Stomach (tissue), 9 donors: ENCODE measurements around the gene TBL3. TPM values are rescaled to one million over a fixed set of nuclear protein-coding genes. Genes with fewer than 3 reads are reported as not detected.
"Not testable (repeated sequence)": the region's sequence is repeated elsewhere in the genome, so short reads cannot be mapped to it uniquely, and the experiment has no call there.

Experiments
- DNase-seq, 2 donors: peaks; one replicate each; pipeline versions ENCODE4 v3.0.0 to v3.0.0-alpha.2; 2013 to 2019
- H3K27ac ChIP-seq, 5 donors: fragments of 200-600 bp in 4 of 5; sonication (generic) in 4 of 5; one replicate each; pipeline ENCODE4 v1.5.1; 2013 to 2019; ENCODE audit warnings: mild to moderate bottlenecking in 1 of 5, moderate library complexity in 1 of 5
- H3K27me3 ChIP-seq, 3 donors: fragments of 200-600 bp; sonication (generic); one replicate each; pipeline ENCODE4 v1.5.1; 2017 to 2019; ENCODE audit warnings: mixed run types in 1 of 3
- H3K36me3 ChIP-seq, 4 donors: fragments of 200-600 bp; sonication (generic); 1 replicate in 3 of 4; 2 replicates in 1 of 4; pipeline ENCODE4 v1.5.1; 2016 to 2019
- H3K4me1 ChIP-seq, 4 donors: fragments of 200-600 bp; sonication (generic); one replicate each; pipeline ENCODE4 v1.5.1; 2016 to 2019
- H3K4me3 ChIP-seq, 4 donors: fragments of 200-600 bp; sonication (generic) in 3 of 4; one replicate each; pipeline ENCODE4 v1.5.1; 2016 to 2019; ENCODE audit warnings: mild to moderate bottlenecking in 1 of 4
- H3K9me3 ChIP-seq, 4 donors: fragments of 200-600 bp; sonication (generic); one replicate each; pipeline ENCODE4 v1.5.1; 2016 to 2019
- EP300 ChIP-seq: sonication (generic); formaldehyde crosslinking; IDR thresholded peaks from one replicate; pipeline ENCODE4 v1.6.1; 2017; ENCODE audit warnings: antibody characterized with exemption
- POLR2A ChIP-seq, 4 donors: fragments of 450-650 bp; IDR thresholded peaks; one replicate each; pipeline ENCODE4 v1.6.1; 2016; ENCODE audit warnings: antibody characterized with exemption in 4 of 4, control low read depth in 2 of 4, mild to moderate bottlenecking in 1 of 4, moderate library complexity in 1 of 4
- POLR2AphosphoS5 ChIP-seq, 3 donors: sonication (generic); formaldehyde crosslinking; IDR thresholded peaks; one replicate each; pipeline ENCODE4 v1.6.1; 2016; ENCODE audit warnings: antibody characterized with exemption in 3 of 3
- WGBS, 5 donors: extraction: QIAGEN DNeasy Blood & Tissue Kit in 3 of 5; methylation state at CpG; one replicate each; pipeline versions ENCODE4 v1.1.5 to v1.1.7; 2013 to 2018; 5-methylcytosine and 5-hydroxymethylcytosine counted together
- intact Hi-C: fragments of 100-400 bp; cut with DNase I; formaldehyde crosslinking; loops from one replicate; pipeline ENCODE4 v1.15.1; 2023; ENCODE audit warnings: low total_unique reads
- polyA plus RNA-seq, 3 donors: library from polyadenylated mRNA; stranded (reverse); fragments of 200-250 nt; gene quantifications; one replicate each; pipeline ENCODE4 v1.2.3, GENCODE V29; 2013
- total RNA-seq, 5 donors: library from RNA; depleted of rRNA; stranded (reverse); fragments of >200 nt; gene quantifications; one replicate each; pipeline versions ENCODE4 v1.1.0 to v1.2.3, GENCODE V29; 2014 to 2016
- TF ChIP-seq, protein P1 (sequence below), 7 experiments: fragments of 450-650 bp in 4 of 7; fragments of 200-600 bp in 3 of 7; sonication (generic) in 3 of 7; IDR thresholded peaks; one replicate each; pipeline ENCODE4 v1.5.1; 2016 to 2019; ENCODE audit warnings: antibody characterized with exemption in 7 of 7, control low read depth in 2 of 7, mild to moderate bottlenecking in 1 of 7
- donor health status: healthy with polysubstance abuse.
- donor health status: Bipolar disorder and iron deficiency.
- donor health status: healthy.

TBL3 gene
- total and polyA plus RNA-seq, 8 donors = 9.4 to 174 (median 40.8) TPM

DNA sequence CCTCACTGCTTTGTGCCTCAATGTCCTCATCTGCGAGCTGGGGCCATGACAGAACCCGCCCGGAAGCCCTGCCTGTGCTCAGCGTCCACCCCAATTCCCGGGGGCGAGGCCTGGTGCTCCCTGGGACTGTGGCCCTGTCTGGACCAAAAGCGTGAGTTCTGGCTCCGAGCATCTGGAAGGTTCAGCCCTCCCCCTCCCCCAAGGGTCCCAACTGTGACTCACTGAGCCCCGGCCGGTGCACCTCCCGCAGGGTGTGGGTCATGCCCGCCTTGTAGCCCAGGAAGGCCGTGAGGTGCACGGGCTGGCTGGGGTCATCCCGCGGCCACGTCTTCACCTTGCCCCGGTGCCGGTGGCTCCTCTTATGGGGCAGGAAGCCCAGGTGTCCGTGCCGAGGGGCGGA lies 18.1 kb upstream of the TBL3 start:
- DNase-seq = no peak
- Histone ChIP-seq H3K27ac (no peak overlapping the region), H3K4me3 (no peak overlapping the region), H3K27me3 (no peaks in the 10 kb centered on the region), H3K9me3 (no peaks in the 10 kb centered on the region), H3K4me1 (peaks cover 2 to 8% (median 2%) of the 10 kb centered on the region in 4 donors), H3K36me3 (no peaks in the 10 kb centered on the region)
- 86 to 94% (median 93%) methylated on average over 8 to 22 of the region's 22 CpGs for WGBS, 5 donors
- intact Hi-C loops = no loop called here
- TF ChIP-seq POLR2A (IDR thresholded peaks at IDR 0.05) = no peak
- TF ChIP-seq EP300 = no peak
- TF ChIP-seq, protein P1, sequence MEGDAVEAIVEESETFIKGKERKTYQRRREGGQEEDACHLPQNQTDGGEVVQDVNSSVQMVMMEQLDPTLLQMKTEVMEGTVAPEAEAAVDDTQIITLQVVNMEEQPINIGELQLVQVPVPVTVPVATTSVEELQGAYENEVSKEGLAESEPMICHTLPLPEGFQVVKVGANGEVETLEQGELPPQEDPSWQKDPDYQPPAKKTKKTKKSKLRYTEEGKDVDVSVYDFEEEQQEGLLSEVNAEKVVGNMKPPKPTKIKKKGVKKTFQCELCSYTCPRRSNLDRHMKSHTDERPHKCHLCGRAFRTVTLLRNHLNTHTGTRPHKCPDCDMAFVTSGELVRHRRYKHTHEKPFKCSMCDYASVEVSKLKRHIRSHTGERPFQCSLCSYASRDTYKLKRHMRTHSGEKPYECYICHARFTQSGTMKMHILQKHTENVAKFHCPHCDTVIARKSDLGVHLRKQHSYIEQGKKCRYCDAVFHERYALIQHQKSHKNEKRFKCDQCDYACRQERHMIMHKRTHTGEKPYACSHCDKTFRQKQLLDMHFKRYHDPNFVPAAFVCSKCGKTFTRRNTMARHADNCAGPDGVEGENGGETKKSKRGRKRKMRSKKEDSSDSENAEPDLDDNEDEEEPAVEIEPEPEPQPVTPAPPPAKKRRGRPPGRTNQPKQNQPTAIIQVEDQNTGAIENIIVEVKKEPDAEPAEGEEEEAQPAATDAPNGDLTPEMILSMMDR (IDR thresholded peaks at IDR 0.05) = no peak
- no peak for TF ChIP-seq POLR2AphosphoS5 (IDR thresholded peaks at IDR 0.05)

DNA sequence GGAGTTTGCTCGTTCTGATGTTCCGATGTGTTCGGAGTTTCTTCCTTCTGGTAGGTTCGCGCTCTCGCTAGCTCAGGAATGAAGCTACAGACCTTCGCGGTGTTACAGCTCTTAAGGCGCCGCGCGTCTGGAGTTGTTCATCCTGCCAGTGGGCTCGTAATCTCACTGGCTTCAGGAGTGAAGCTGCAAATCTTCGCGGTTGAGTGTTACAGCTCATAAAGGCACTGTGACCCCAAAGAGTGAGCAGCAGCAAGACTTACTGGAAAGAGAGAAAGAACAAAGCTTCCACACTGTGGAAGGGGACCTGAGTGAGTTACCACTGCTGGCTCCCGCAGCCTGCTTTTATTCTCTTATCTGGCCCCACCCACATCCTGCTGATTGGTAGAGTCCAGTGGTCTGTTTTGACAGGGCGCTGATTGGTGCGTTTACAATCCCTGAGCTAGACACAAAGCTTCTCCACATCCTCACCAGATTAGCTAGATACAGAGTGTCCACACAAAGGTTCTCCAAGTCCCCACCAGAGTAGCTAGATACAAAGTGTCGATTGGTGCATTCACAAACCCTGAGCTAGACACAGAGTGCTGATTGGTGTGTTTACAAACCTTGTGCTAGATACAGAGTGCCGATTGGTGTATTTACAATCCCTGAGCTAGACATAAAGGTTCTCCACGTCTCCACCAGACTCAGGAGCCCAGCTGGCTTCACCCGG lies 14.3 kb upstream of the TBL3 start:
- H3K27me3 ChIP-seq, H3K27ac ChIP-seq, DNase-seq, H3K9me3 ChIP-seq, H3K4me3 ChIP-seq, intact Hi-C loops: not testable (repeated sequence)
- Histone ChIP-seq H3K4me1 (peaks cover 29 to 38% (median 33%) of the 10 kb centered on the region in 4 donors), H3K36me3 (peaks cover 14 to 18% (median 16%) of the 10 kb centered on the region in 4 donors)
- 79 to 90% (median 82%) methylated on average over 19 to 22 of the region's 22 CpGs for WGBS, 5 donors

DNA sequence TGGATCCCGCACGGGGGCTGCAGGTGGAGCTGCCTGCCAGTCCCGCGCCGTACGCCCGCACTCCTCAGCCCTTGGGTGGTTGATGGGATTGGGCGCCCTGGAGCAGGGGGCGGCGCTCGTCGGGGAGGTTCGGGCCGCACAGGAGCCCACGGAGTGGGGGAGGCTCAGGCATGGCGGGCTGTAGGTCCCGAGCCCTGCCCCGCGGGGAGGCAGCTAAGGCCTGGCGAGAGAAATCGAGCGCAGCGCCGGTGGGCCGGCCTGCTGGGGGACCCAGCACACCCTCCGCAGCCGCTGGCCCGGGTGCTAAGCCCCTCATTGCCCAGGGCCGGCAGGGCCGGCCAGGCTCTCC lies 13.7 kb upstream of the TBL3 start:
- not testable (repeated sequence) for DNase-seq
- WGBS, 5 donors = 68 to 93% (median 74%) methylated on average over 23 to 30 of the region's 30 CpGs

DNA sequence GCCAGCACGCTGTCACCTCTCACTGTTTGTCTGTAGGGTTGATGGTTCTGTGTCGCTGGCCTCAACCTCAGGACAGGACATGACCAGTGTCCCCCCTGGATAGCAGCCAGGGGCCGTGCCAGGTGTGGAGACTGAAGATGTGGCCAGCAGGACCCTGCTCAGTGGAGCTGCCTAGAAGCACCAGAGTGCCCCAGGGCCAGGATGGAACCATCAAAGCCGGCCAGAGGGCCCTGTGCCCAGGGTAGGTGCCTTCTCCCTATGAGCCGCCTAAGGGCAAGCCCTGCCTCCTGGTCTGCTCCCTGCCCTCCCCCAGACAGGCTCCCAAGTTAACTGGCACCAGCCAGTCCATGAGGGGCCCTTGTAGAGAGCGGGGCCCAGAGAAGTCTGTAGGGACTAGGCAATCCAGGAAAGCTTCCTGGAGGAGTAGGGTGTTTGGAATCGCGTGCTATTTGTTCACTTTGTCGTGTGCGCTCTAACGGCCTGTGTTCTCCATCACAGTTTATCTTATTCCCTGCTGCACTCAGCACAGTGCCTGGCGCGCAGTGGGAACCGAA lies 13.1 kb upstream of the TBL3 start:
- WGBS, 5 donors = 23 to 32% (median 29%) methylated on average over 14 of the region's 14 CpGs
- intact Hi-C loops = no loop called here
- no peaks in the 10 kb centered on the region for H3K9me3 ChIP-seq
- H3K27me3 ChIP-seq = no peaks in the 10 kb centered on the region
- TF ChIP-seq, protein P1 (IDR thresholded peaks at IDR 0.05) = no peak
- TF ChIP-seq EP300 (no peak), POLR2A (IDR thresholded peaks at IDR 0.05) (no peak), POLR2AphosphoS5 (IDR thresholded peaks at IDR 0.05) (no peak)
- no peak for DNase-seq
- H3K4me3 ChIP-seq = peak overlapping the region; percentile 63 to 87 (median 78)
- H3K36me3 ChIP-seq = peaks cover 23 to 28% (median 26%) of the 10 kb centered on the region in 4 donors
- peaks cover 40 to 50% (median 45%) of the 10 kb centered on the region in 4 donors for H3K4me1 ChIP-seq
- H3K27ac ChIP-seq = peak overlapping the region; percentile 84 to 97 (median 90)

More for the DNA sequence above, 13.7 kb upstream of the TBL3 start:
- H3K27me3 ChIP-seq, H3K27ac ChIP-seq, H3K9me3 ChIP-seq, H3K4me3 ChIP-seq, intact Hi-C loops: not testable (repeated sequence)
- H3K36me3 ChIP-seq = peaks cover 19 to 23% (median 22%) of the 10 kb centered on the region in 4 donors
- peaks cover 33 to 43% (median 38%) of the 10 kb centered on the region in 4 donors for H3K4me1 ChIP-seq

DNA sequence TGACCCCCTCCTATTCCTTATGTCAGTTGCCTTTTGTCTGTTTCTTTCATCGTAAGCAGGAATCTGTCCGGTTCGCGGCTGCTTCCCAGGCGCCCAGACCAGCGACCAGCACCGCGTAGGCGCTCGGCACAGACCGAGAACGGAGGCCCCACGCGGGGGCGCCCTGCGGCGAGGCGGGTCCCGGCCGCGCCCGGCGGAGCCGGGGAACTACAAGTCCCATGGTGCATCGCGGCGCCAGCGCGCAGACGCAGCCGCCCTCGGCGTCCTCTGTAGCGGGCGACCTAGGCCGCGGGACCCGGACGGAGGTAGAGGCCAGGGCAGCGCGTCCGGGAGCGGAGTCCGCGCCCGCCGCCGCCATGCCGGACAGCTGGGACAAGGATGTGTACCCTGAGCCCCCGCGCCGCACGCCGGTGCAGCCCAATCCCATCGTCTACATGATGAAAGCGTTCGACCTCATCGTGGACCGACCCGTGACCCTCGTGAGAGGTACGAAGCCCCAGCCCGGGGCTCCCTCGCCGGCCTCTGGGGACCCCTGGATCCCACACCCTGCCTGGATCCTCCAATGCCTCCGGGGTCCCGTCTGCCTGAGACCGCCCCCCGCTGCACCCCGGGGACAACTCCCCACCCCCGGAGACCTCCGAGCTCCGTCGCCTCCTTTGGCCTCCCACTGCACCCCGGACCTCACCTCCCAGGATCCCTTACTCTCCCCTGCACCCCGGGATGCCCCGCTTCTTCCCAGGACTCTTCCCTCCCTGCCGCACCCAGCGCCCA lies 12.4 kb upstream of the TBL3 start, which contains the start of gene NDUFB10:
NDUFB10 (plus strand) TSS at position 270 of the 771 bp plus-strand sequence; CDS start at position 357, 87 bp downstream.
- TF ChIP-seq, protein P1 (IDR thresholded peaks at IDR 0.05) = peak in 5 of 7 experiments; percentile 42 to 71 (median 55)
- peak in 1 of 4 donors; percentile 62 for TF ChIP-seq POLR2A (IDR thresholded peaks at IDR 0.05)
- peak; percentile 82 to 98 (median 95) for TF ChIP-seq POLR2AphosphoS5 (IDR thresholded peaks at IDR 0.05)
- no peak for TF ChIP-seq EP300
- 0 to 2% (median 1%) methylated on average over 48 to 79 of the region's 79 CpGs for WGBS, 5 donors

More for the DNA sequence above, 12.4 kb upstream of the TBL3 start, which contains the start of gene NDUFB10:
- Histone ChIP-seq H3K27me3 (no peaks in the 10 kb centered on the region), H3K9me3 (no peaks in the 10 kb centered on the region), H3K4me1 (peaks cover 41 to 56% (median 46%) of the 10 kb centered on the region in 4 donors), H3K36me3 (peaks cover 23 to 28% (median 26%) of the 10 kb centered on the region in 4 donors), H3K27ac (peak within 1 kb of the TSS; percentile 84 to 97 (median 90)), H3K4me3 (peak within 1 kb of the TSS; percentile 63 to 87 (median 78))
- intact Hi-C loops = no loop called here
- DNase-seq = peak; percentile 96 to 97
